Vagina (tissue), 2 donors: Measurements from ENCODE around the gene DEF6. TPM values are rescaled to one million over a fixed set of nuclear protein-coding genes. Genes with fewer than 3 reads are reported as not detected.

Experiments
- DNase-seq, 2 donors: peaks; one replicate each; pipeline ENCODE4 v3.0.0-alpha.2; 2017; ENCODE audit errors: extremely low spot score in 2 of 2
- H3K27ac ChIP-seq: fragments of 200-600 bp; sonication (generic); one replicate; pipeline ENCODE4 v1.5.1; 2019
- H3K27me3 ChIP-seq: fragments of 200-600 bp; sonication (generic); one replicate; pipeline ENCODE4 v1.5.1; 2019
- H3K36me3 ChIP-seq, 2 donors: fragments of 200-600 bp; sonication (generic); one replicate each; pipeline ENCODE4 v1.5.1; 2017 to 2019
- H3K4me1 ChIP-seq: fragments of 200-600 bp; sonication (generic); one replicate; pipeline ENCODE4 v1.5.1; 2019
- H3K4me3 ChIP-seq, 2 donors: fragments of 200-600 bp; sonication (generic); 1 replicate in 1 of 2; 2 replicates in 1 of 2; pipeline ENCODE4 v1.5.1; 2016 to 2019
- H3K9me3 ChIP-seq: fragments of 200-600 bp; sonication (generic); one replicate; pipeline ENCODE4 v1.5.1; 2019
- CTCF ChIP-seq, 3 experiments: fragments of 450-650 bp in 2 of 3; fragments of 200-600 bp in 1 of 3; sonication (generic) in 1 of 3; IDR thresholded peaks; one replicate each; pipeline ENCODE4 v1.5.1; 2017 to 2019; ENCODE audit warnings: antibody characterized with exemption in 3 of 3, mild to moderate bottlenecking in 2 of 3, moderate library complexity in 2 of 3
- POLR2A ChIP-seq, 2 donors: fragments of 450-650 bp; IDR thresholded peaks; one replicate each; pipeline ENCODE4 v1.6.1; 2017; ENCODE audit warnings: antibody characterized with exemption in 2 of 2, mild to moderate bottlenecking in 2 of 2, moderate library complexity in 2 of 2
- POLR2AphosphoS5 ChIP-seq, 2 donors: sonication (generic); formaldehyde crosslinking; IDR thresholded peaks; one replicate each; pipeline ENCODE4 v1.9.0; 2017; ENCODE audit warnings: antibody characterized with exemption in 2 of 2, mild to moderate bottlenecking in 2 of 2, low read depth in 1 of 2; ENCODE audit not compliant: insufficient read depth in 1 of 2
- intact Hi-C: fragments of 100-400 bp; cut with DNase I; formaldehyde crosslinking; loops from one replicate; pipeline ENCODE4 v1.15.1; 2023
- total RNA-seq: library from RNA; depleted of rRNA; stranded (reverse); fragments of >200 nt; gene quantifications from one replicate; pipeline ENCODE4 v1.2.3, GENCODE V29; 2016

Gene DEF6
- total RNA-seq, 1 donor from 2014 or later, result 23.1 TPM

GRCh38 chr6:35370785-35371493 lies 73.3 kb downstream of the DEF6 start:
- no peak for TF ChIP-seq CTCF (IDR thresholded peaks at IDR 0.05)
- no peak for TF ChIP-seq POLR2A (IDR thresholded peaks at IDR 0.05)
- TF ChIP-seq POLR2AphosphoS5 (IDR thresholded peaks at IDR 0.05; ENCODE audit: insufficient read depth in 1 of 2, low read depth in 1 of 2), result no peak
- H3K36me3 ChIP-seq, result no peaks in the 10 kb centered on the region
- no peak overlapping the region for H3K27ac ChIP-seq
- no peak overlapping the region for H3K4me3 ChIP-seq
- H3K27me3 ChIP-seq, result no peaks in the 10 kb centered on the region
- H3K4me1 ChIP-seq, result peaks cover 45% of the 10 kb centered on the region
- no peaks in the 10 kb centered on the region for H3K9me3 ChIP-seq
- intact Hi-C loops, result no loop called here
- DNase-seq, result no peak

Other genes starting within 250 kb of the DEF6 start
- not detected for gene TCP11, start 156.5 kb upstream of the DEF6 start, total RNA-seq
- gene SCUBE3, start 83.9 kb upstream of the DEF6 start, total RNA-seq, result 0.49 TPM
- gene ZNF76, start 38.1 kb upstream of the DEF6 start, total RNA-seq, result 39.0 TPM
- gene PPARD, start 44.7 kb downstream of the DEF6 start, total RNA-seq, result 21.9 TPM
- 10.1 TPM for gene FANCE, start 154.5 kb downstream of the DEF6 start, total RNA-seq
- gene RPL10A, start 170.6 kb downstream of the DEF6 start, total RNA-seq, result 2,013 TPM
- 29.0 TPM for gene TEAD3, start 199.3 kb downstream of the DEF6 start, total RNA-seq
- gene TULP1, start 215.1 kb downstream of the DEF6 start, total RNA-seq, result not detected